Tongue (tissue), 2 donors: ENCODE results near the gene CACNA2D3. TPM values are rescaled to one million over a fixed set of nuclear protein-coding genes. Genes with fewer than 3 reads are reported as not detected.
"Not testable (repeated sequence)": the region's sequence is repeated elsewhere in the genome, so short reads cannot be mapped to it uniquely, and the experiment has no call there.

Experiments used
- DNase-seq: peaks from one replicate; pipeline ENCODE4 v3.0.0-alpha.2; 2015
- total RNA-seq: library from RNA; depleted of rRNA; stranded (reverse); fragments of >200 nt; gene quantifications from one replicate; pipeline ENCODE4 v1.2.3, GENCODE V29; 2014

CACNA2D3 gene
- total RNA-seq, 1 donor from 2014 or later: 2.5 TPM

- DNase-seq: no peak
Observed at GRCh38 chr3:54970895-54971294, 848.5 kb downstream of the CACNA2D3 start.

GRCh38 chr3:54977439-54977838 is 855.1 kb downstream of the CACNA2D3 start:
- no peak for DNase-seq

- not testable (repeated sequence) for DNase-seq
Observed at GRCh38 chr3:54977946-54978345, 855.6 kb downstream of the CACNA2D3 start.

- DNase-seq: no peak
Observed at GRCh38 chr3:54982807-54983206, 860.5 kb downstream of the CACNA2D3 start.

GRCh38 chr3:54983266-54984099 is 861.1 kb downstream of the CACNA2D3 start:
- DNase-seq: no peak

GRCh38 chr3:54985856-54986255 is 863.5 kb downstream of the CACNA2D3 start:
- DNase-seq: no peak

GRCh38 chr3:54986294-54986693 is 863.9 kb downstream of the CACNA2D3 start:
- DNase-seq: no peak

GRCh38 chr3:54987719-54988118 is 865.4 kb downstream of the CACNA2D3 start:
- peak; percentile 26 for DNase-seq

- DNase-seq: no peak
Observed at GRCh38 chr3:54988302-54988837, 866.0 kb downstream of the CACNA2D3 start.

GRCh38 chr3:54988838-54989630 is 866.7 kb downstream of the CACNA2D3 start:
- DNase-seq: peak; percentile 87

- no peak for DNase-seq
Observed at GRCh38 chr3:54994111-54994513, 871.8 kb downstream of the CACNA2D3 start.

GRCh38 chr3:54999159-54999558 is 876.8 kb downstream of the CACNA2D3 start:
- peak; percentile 56 for DNase-seq

GRCh38 chr3:54999811-55000210 is 877.5 kb downstream of the CACNA2D3 start:
- peak; percentile 88 for DNase-seq

- peak; percentile 90 for DNase-seq
Observed at GRCh38 chr3:55000546-55000945, 878.2 kb downstream of the CACNA2D3 start.

GRCh38 chr3:55000953-55001352 is 878.6 kb downstream of the CACNA2D3 start:
- DNase-seq: peak; percentile 27

GRCh38 chr3:55002416-55002930 is 880.1 kb downstream of the CACNA2D3 start:
- no peak for DNase-seq

- no peak for DNase-seq
Observed at GRCh38 chr3:55006244-55006676, 883.9 kb downstream of the CACNA2D3 start.

GRCh38 chr3:55007971-55008370 is 885.6 kb downstream of the CACNA2D3 start:
- DNase-seq: no peak

GRCh38 chr3:55009372-55009771 is 887.0 kb downstream of the CACNA2D3 start:
- DNase-seq: no peak

- DNase-seq: no peak
Observed at GRCh38 chr3:55012091-55012490, 889.7 kb downstream of the CACNA2D3 start.

GRCh38 chr3:55013145-55013925 is 891.0 kb downstream of the CACNA2D3 start:
- peak; percentile 25 for DNase-seq

- DNase-seq: no peak
Observed at GRCh38 chr3:55014081-55014480, 891.7 kb downstream of the CACNA2D3 start.
